Retinal pigment epithelial cell (primary cell): ENCODE data around the gene CHCHD6.

Experiments used
- DNase-seq: peaks from one replicate; pipeline ENCODE4 v3.0.0-alpha.2; 2010; ENCODE audit warnings: low read depth
- H3K4me3 ChIP-seq: 2 replicates; pipeline ENCODE4 v1.5.1; 2011; ENCODE audit warnings: mild to moderate bottlenecking, low read length, control low read depth, moderate library complexity
- CTCF ChIP-seq: conservative IDR thresholded peaks from 2 replicates; pipeline ENCODE4 v1.5.1; 2011; ENCODE audit warnings: low read depth, low read length, control low read depth, inconsistent platforms

Gene CHCHD6

GRCh38 chr3:126665959-126666657 lies 37.9 kb upstream of the CHCHD6 start:
- DNase-seq, result no peak
- no peak for TF ChIP-seq CTCF
- no peak overlapping the region for H3K4me3 ChIP-seq

DNA sequence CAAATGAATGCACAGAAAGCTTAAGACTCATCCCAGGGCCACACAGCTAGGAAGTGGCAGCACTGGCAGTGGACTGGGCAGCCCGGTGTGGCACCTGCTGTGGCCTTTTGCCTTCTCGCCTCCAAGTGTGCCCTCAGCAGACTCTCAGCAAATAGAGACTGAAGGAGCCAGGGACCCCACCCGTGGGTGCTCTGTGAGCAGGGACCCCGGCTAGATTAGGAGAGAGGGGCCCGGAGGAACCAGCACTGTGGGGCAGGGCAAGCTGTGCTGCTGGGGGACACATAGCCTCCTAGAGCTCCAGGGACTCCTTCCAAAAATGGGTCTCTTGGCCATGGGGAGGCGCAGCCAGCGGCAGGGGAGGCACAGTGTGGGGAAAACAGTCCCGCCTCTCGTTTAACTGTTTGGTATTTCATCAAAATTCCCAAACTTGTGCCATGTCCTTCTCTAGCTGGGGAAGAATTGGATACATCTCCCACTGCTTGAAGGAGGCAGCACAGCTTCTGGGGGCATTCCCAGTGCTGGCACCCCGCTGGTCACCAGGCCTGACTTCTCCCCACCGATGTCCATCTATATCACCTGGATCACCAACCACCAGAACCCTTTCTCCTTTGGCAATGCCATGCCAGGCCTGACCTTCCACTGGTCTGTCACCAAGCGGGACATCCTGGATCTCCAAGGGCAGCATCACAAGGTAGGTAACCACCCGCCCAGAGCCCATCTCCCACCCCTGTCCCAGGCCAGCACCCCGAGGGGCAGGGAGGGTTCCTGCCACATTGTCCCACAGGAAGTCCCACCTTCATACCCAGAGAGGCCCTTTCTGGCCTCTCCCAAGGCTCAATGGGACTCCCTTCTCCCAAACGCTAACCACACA lies 37.1 kb upstream of the CHCHD6 start:
- no peak for TF ChIP-seq CTCF

GRCh38 chr3:126667631-126668449 lies 36.2 kb upstream of the CHCHD6 start:
- TF ChIP-seq CTCF, result no peak

More for the DNA sequence above, 37.1 kb upstream of the CHCHD6 start:
- H3K4me3 ChIP-seq, result no peak overlapping the region
- DNase-seq, result no peak

DNA sequence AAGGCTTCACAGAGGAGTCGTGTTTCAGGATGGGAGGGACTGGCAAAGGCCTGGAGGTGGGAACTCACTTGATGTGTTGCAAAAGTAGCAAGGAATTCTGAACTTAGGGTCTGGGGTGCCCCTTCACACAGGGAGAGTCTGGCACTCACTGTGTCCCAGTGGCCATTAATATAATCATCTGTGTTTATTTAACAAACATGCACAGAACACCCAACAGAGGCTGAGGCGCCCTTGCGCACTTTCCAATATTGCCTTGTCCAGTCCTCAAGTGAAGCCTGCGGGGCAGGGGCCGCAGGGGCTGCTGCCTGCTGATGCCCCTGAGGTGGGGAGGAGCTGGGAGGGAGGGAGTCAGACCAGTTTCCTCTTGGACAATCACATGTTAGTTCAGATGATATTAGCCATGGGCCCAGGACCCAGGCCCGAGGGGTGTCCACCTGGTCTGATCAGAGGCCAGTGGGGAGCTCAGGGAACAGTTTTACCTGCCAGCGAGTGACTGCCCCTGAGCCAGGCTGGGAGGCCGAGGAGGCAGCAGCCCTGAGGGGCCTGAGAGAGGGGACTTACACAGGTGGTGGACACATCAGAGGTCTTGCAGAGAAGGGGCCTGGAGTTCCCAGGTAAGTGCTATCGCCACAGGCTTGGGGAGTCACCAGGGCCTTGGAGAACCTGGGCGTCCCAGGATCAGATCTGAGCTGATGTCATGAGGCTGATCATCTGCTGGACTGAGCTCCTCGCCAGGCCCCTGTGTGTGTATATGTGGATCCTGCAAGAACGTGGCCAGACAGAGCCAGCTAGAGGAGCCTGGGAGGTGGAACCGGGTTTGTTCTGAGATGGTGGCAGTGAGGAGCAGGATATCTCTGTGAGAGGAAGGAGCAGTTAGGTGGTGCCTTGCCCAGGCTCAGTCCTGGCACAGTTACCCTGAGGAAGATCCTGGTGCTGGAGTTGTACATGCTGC lies 35.3 kb upstream of the CHCHD6 start:
- TF ChIP-seq CTCF, result no peak
- DNase-seq, result no peak
- H3K4me3 ChIP-seq, result no peak overlapping the region

More at GRCh38 chr3:126667631-126668449, 36.2 kb upstream of the CHCHD6 start:
- no peak for DNase-seq
- H3K4me3 ChIP-seq, result no peak overlapping the region

DNA sequence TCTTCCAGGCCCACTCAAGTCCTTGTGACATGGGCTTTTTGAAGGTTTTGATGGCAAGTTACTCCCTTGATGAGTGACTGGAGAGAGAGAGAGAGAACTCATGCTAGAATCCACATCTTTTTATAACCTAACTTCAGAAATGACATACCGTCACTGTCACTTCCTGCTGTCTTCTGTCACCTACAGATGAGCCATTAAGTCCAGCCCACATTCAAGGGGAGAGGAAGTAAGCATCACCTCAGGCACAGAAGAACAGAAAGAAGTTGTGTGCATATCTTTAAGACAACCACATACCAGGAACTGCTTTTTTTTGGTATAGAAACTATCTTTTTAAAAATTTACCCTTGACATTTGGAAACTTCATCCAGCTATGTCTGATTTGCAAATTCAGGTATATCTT lies 32.5 kb upstream of the CHCHD6 start:
- TF ChIP-seq CTCF, result no peak
- DNase-seq, result no peak
- H3K4me3 ChIP-seq, result no peak overlapping the region

DNA sequence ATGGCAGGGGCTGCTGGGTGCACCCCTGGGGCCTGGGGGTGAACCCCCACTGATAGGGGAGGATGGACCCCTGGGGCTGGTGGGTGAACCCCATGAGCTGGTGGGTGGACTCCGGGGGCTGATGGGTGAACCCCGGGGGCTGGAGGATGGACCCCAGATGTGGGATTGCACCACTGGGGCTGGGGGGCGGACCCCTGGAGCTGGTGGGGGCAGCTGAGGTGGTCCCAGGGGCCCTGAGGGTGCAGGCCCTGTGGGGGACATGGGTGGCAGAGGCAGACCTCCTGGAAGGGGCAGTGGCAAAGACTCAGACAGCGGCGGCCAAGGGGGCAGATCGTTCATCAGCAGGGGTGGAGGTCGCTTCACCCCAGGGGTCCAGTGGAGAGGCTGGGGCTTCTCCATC lies 31.7 kb upstream of the CHCHD6 start:
- TF ChIP-seq CTCF, result no peak
- DNase-seq, result no peak
- H3K4me3 ChIP-seq, result no peak overlapping the region
